GM21529 (cell line): ENCODE data around the gene PALLD.
"Not testable (repeated sequence)": the region's sequence is repeated elsewhere in the genome, so short reads cannot be mapped to it uniquely, and the experiment has no call there.

ENCODE experiments used
- ATAC-seq: cut with Tn5 transposase; IDR thresholded peaks from one replicate; pipeline ENCODE4 v1.9.1; 2021; ENCODE audit not compliant: unreplicated experiment

PALLD gene

DNA sequence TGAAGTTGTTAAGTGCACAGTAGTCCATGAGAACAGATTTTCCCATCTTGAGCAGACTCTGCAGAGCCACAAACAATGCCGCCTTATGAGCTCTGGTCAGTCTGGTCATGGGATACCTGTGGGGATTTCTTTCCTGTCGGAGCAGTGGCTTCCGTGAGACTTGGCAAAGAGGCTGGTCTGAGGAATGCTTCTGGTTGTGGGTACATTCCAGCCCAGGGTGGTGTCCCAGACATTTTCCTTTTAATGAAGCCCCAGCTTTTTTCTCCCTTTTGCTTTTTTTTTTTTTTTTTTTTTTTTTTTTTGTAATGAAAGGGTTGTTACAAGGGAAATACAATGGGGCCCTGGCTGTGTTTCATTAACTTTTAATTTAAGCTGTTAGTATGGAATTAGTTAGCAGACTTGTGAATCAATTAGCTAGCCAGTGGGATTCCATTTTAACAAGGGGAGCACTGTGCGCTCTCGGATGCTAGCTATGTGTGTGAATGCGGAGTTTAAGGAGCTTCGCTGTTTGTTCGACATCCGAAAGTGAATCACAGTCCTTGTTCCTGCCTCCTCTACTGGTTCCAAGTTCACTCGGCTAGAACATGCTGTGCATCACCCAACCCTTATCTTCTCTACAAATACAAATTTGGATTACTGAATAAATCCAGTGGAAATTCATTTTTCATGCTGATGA, 288.1 kb downstream of the PALLD start:
- ATAC-seq: no peak

DNA sequence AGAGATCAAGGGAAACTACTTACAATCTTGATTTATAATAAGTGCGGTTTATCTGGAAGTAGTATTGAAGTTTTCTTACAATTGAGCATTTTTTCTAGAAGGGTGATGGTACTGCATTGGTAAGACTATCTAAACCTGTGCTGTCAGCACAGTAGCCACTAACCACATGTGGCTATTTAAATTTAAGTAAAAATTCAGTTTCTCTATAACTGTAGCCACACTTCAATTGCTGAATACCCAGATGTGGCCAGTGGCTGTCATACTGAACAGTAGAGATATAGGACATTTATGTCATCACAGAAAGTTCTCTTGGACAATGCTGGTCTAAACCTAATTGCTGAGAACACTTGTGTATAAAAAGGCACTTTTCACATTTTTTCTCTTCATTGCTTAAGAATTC, 290.5 kb downstream of the PALLD start:
- no peak for ATAC-seq

DNA sequence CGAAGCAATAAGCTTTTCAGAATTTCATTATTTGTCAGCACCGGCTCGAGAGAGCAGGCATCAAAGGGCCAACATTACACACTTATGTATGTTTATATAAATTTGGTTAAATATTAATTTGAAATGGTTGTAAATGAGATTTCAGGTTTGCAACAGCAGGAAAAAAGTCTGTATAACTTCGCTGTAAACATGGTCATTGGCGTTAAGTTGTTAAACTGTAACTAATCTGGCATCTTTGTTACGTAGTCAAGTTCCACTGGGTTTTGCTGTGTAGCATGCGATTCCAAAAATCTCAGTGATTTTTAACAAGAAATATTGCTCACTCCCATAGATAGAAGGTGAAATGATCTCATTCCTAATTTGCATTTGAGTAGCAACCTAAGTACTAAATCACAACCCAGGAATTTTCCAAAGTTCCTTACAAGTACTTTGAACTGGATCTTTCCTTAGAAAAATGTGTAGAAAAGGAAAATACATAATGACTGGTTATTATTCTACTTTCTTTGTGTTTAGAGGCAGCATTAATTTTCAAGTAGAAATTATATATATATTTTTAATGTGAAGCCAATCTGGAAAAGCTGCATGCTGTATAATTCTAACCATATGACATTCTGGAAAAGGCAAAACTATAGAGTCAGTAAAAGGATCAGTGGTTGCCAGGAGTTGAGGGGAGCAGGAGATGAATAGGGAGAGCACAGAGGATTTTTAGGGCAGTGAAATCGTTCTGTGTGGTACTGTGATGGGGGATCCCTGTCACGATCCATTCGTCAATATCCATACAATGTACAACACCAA, 291.1 kb downstream of the PALLD start:
- ATAC-seq: no peak

GRCh38 chr4:168790898-168791297, 294.0 kb downstream of the PALLD start:
- ATAC-seq: no peak

DNA sequence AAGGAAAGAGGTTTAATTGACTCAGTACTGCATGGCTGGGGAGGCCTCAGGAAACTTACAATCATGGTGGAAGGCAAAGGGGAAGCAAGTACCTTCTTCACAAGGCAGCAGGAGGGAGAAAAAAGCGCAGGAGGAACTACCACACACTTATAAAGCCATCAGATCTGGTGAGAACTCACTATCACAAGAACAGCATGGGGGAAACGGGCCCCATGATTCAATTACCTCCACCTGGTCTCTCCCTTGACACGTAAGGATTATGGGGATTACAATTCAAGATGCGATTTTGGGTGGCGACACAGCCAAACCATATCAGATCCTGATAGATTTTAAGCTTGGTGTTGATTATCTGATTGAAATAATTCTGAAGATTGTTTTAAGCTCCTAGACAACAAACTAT, 294.5 kb downstream of the PALLD start:
- ATAC-seq: no peak

GRCh38 chr4:168793542-168793941, 296.7 kb downstream of the PALLD start:
- ATAC-seq: no peak

DNA sequence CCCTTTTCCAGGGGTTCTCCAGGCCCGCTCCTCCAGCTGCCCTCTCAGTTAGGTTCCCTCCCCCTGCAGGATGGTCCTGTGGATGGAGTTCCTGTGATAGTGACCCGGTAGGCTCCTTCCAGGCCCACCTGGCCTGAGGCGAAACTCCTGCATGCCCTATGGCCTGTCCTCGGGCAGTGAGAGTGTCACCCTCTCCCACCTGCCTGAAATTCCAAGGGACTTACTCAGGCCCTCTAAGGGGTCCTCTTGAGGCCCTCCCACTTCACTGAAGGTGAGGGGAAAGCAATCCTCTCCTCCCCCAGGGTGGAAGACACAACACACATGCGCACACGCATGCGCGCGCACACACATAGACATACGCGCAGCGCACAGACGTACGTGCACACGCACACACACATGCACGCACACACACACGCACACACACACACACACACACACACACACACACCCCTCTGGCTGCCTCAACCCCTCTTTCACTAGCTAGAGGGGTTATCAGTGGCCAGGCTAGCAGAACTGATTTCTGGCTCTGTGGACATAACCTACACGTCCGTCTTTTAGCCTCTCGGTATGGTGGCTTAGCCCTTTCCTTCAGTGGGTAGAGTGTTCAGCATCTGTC, 297.3 kb downstream of the PALLD start:
- ATAC-seq: no peak

GRCh38 chr4:168794881-168795280, 298.0 kb downstream of the PALLD start:
- no peak for ATAC-seq

DNA sequence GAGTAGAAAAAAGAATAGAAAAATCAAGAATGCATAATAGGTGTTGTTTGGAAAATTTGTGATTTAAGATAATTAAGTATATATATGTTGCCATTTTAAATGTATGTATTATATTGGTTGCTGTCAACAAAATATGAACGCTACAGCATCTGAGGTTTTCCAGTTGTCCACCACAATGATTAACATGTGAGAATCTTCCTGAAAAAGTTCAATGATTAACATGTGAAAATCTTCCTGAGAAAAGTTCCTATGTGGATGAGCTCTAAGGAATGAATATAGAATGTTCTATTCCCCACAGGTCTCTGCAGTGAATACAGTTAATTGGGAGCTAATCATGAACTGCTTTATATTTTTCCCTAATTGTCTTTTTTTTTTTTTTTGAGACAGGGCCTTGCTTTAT, 298.5 kb downstream of the PALLD start:
- no peak for ATAC-seq

DNA sequence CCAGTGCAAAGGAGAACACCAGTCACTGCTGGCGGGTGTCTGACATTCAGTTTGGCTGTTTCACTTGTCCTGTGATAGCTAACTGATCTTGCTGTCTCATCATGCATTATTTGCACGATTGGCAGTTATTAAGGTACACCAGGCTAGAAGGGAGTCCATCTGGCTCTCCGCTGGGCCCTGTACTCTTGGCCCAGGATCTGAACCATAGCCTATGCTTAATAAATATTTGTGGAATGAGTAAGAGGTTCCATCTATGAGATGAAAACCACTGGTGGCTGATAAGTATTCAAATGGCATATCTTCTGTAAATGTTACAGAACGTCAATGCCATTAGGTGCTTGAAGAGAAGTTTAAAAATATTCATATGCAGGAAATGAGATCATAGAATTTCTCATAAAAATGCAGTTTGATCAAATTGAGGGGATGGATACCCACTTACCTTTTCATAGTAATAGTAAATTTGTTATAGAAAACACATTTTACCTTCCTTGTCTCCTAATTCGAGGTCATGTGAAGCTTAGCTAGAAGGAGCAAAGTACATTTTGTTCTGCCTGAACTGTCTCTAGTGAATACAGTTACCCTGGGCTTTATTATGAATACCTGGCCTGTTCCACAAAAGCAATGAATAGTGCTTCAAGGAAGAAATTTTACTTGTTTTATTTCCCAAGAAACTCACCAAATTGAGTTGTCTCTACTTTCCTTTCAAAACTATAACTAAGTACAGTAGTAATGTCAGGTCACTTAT, 299.7 kb downstream of the PALLD start:
- no peak for ATAC-seq

- no peak for ATAC-seq
Observed at GRCh38 chr4:168797194-168797593, 300.3 kb downstream of the PALLD start.

DNA sequence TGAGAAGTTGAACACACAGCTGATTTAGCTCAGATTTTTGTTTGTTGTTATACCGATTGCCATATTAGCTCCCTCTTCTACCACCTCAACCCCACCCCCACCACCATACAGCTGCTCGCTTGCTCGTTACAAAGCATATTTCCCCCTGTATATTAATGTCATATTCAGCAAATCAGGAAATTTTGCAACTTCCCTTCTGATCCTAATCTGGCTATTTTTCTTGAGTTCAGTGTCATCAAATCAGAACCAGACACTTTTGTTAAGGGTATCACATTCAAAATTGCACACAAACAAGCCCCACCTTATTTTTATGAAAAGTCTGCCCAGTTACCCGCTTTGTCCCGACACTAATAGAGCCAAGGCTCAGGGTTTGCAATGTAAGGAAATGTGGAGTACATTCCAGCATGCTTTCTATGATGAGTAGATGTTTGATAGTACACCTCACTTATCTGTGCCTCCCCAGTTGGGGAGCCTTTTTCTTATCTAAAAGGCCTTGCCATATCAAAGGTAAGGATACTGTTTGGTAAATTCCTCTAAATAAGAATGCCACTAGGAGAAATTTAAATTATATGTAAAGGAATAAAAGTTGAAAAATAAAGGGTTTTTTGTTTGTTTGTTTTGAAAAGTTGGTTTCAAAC, 301.0 kb downstream of the PALLD start:
- no peak for ATAC-seq

GRCh38 chr4:168800926-168801325, 304.1 kb downstream of the PALLD start:
- ATAC-seq: no peak

GRCh38 chr4:168802222-168802621, 305.4 kb downstream of the PALLD start:
- no peak for ATAC-seq

- ATAC-seq: not testable (repeated sequence)
Observed at GRCh38 chr4:168803052-168803451, 306.2 kb downstream of the PALLD start.

GRCh38 chr4:168803732-168804131, 306.9 kb downstream of the PALLD start:
- no peak for ATAC-seq

- ATAC-seq: no peak
Observed at GRCh38 chr4:168804146-168804545, 307.3 kb downstream of the PALLD start.

GRCh38 chr4:168805341-168805740, 308.5 kb downstream of the PALLD start:
- ATAC-seq: no peak

DNA sequence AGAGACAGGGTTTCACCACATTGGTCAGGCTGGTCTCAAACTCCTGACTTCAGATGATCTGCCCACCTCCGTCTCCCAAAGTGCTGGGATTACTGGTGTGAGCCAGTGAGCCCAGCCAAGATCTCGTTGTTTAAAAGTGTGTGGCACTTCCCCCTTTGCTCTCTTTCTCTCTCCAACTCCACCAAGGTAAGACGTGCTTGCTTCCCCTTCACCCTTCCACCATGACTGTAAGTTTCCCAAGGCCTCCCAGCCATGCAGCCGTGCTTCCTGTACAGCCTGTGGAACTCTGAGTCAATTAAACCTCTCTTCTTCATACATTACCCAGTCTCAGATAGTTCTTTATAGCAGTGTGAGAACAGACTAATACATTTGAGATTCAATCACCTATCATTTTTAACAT, 309.4 kb downstream of the PALLD start:
- ATAC-seq: not testable (repeated sequence)

GRCh38 chr4:168811207-168811606, 314.4 kb downstream of the PALLD start:
- ATAC-seq: no peak
